ENCODE measurements around the gene RNASE1. TPM values are rescaled to one million over a fixed set of nuclear protein-coding genes. Genes with fewer than 3 reads are reported as not detected.

The RNASE1 gene
- not detected in 2 replicates for total RNA-seq (2013; cell fraction: nucleolus; rRNA removed)
- total RNA-seq (2014; rRNA removed) (not detected in 2 replicates), total RNA-seq (2014; rRNA removed; fragmentation: Illumina TruSeq; extraction: Trizol) (not detected in 2 replicates), total RNA-seq (2021) (0.40 and 0.72 TPM in 2 replicates), polyA plus RNA-seq (2011; rRNA removed) (not detected in 2 replicates), polyA plus RNA-seq (2014; fragmentation: Illumina TruSeq; extraction: Trizol) (not detected in 2 replicates), polyA plus RNA-seq (2014; fragmentation: Nextera tagmentation; extraction: Ambion mirVana) (under 1 TPM in 1 of 2 experiments, not detected in 1; 0.11 TPM), polyA plus RNA-seq (2014; rRNA removed) (0.27 and 0.38 TPM in 2 replicates), polyA plus RNA-seq (2016; fragmentation: Nextera tagmentation; extraction: Ambion mirVana) (not detected), polyA minus RNA-seq (2011; rRNA and poly(A)+ RNA removed) (not detected in 2 replicates), Bru-seq, nascent RNA (not detected), BruChase-seq, experiment 1, labeled RNA remaining after a 6-hour chase (not detected), BruChase-seq, experiment 2, labeled RNA remaining after a 2-hour chase (not detected)
- not detected for polyA plus RNA-seq (2011; ENCODE audit: low read depth)
- polyA plus RNA-seq (2011; cell fraction: cytosol; rRNA removed): not detected in 2 replicates
- not detected in 2 replicates for polyA plus RNA-seq (2011; cell fraction: nucleus; rRNA removed)
- polyA plus RNA-seq (2012): not detected in 2 replicates
- not detected in 2 replicates for polyA minus RNA-seq (2011; cell fraction: cytosol; rRNA and poly(A)+ RNA removed)
- not detected in 2 replicates for polyA minus RNA-seq (2011; cell fraction: nucleus; rRNA and poly(A)+ RNA removed)
- long read RNA-seq, experiment 1: 0 reads
- long read RNA-seq, experiment 2: 0 reads

DNA sequence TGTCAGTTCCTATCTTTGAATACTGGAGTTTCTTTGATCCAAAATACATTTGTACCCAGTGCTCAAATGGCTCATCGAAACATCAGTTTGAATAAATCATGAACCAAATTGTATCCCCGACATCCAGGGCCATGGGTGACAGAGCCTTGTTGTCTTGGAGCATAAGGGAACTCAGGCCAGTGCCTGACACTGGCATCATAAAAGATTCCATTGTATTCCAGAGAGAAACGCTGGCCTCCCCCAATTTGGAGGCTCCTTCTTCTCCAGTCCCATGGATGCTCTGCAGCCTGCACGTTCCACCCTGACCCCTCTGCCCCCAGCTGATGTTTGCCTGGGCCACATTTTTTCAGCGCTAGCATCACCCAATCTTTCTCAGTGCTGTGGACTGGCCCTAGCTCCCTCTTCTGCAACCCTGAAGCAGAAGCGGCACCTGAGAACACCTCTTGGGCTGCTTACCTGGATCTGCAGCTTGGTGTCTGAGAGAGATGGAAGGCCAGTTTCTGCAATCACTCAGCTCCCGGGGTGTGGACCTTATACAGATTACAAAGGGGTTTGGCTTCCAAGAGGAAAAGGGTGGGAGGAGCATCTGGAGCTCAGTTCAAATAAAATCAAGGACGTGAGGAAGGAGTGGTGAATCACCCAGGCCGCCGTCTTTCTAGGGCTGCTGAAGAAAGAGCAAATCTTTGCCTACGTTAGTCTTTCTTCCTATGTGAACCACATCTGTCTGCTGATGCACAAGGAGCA, at the start of gene RNASE1:
RNASE1 (minus strand) TSS at position 504 of the 744 bp plus-strand sequence. CDS start 776 bp downstream, outside the sequence.
- ChIA-PET POLR2A (no interaction called here), RAD21 (ENCODE audit: unreplicated experiment) (no interaction called here), SMC1A (ENCODE audit: uncharacterized antibody, unreplicated experiment) (no interaction called here), CTCF (no interaction called here)
- in situ Hi-C loops (cut with MboI): no loop called here
- FAIRE-seq: no peak
- TF ChIP-seq CHD2 (IDR thresholded peaks at IDR 0.05; ENCODE audit: borderline replicate concordance, low read depth, low read length) (no peak), KDM1A (IDR thresholded peaks at IDR 0.05; ENCODE audit: borderline replicate concordance) (no peak), RB1 (IDR thresholded peaks at IDR 0.05; ENCODE audit: borderline replicate concordance) (no peak), RAD21 (IDR thresholded peaks at IDR 0.05; ENCODE audit: insufficient read depth, low read depth, low read length) (no peak), SMAD5 (IDR thresholded peaks at IDR 0.05; ENCODE audit: low read depth) (no peak), BACH1 (IDR thresholded peaks at IDR 0.05; ENCODE audit: borderline replicate concordance) (no peak), EZH2 (IDR thresholded peaks at IDR 0.05; ENCODE audit: borderline replicate concordance, control insufficient read depth, low read depth, low read length) (no peak), ETV6 (conservative IDR thresholded peaks at IDR 0.05 in 1 of 2, IDR thresholded peaks at IDR 0.05 in 1 of 2; ENCODE audit: borderline replicate concordance in 1 of 2, low read depth in 1 of 2) (no peak)
- TF ChIP-seq, protein P1, sequence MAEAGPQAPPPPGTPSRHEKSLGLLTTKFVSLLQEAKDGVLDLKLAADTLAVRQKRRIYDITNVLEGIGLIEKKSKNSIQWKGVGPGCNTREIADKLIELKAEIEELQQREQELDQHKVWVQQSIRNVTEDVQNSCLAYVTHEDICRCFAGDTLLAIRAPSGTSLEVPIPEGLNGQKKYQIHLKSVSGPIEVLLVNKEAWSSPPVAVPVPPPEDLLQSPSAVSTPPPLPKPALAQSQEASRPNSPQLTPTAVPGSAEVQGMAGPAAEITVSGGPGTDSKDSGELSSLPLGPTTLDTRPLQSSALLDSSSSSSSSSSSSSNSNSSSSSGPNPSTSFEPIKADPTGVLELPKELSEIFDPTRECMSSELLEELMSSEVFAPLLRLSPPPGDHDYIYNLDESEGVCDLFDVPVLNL (IDR thresholded peaks at IDR 0.05; ENCODE audit: low read depth, low read length): no peak
- TF ChIP-seq, protein P2, sequence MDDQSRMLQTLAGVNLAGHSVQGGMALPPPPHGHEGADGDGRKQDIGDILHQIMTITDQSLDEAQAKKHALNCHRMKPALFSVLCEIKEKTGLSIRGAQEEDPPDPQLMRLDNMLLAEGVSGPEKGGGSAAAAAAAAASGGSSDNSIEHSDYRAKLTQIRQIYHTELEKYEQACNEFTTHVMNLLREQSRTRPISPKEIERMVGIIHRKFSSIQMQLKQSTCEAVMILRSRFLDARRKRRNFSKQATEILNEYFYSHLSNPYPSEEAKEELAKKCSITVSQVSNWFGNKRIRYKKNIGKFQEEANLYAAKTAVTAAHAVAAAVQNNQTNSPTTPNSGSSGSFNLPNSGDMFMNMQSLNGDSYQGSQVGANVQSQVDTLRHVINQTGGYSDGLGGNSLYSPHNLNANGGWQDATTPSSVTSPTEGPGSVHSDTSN (IDR thresholded peaks at IDR 0.05; ENCODE audit: insufficient replicate concordance, low read depth, low read length): no peak
- 58% methylated on average over 11 of the region's 11 CpGs for WGBS (ENCODE audit: insufficient coverage, insufficient replicate concordance, low lambda C conversion rate, missing lambda C conversion rate)
- H3K4me2 ChIP-seq (ENCODE audit: control insufficient read depth, insufficient read depth): no peak within 1 kb of the TSS
- no peak within 1 kb of the TSS for H3K27ac ChIP-seq (ENCODE audit: control insufficient read depth, insufficient read depth)
- H3K9ac ChIP-seq (ENCODE audit: control insufficient read depth, insufficient read depth, low read length): no peak within 1 kb of the TSS
- H3K4me3 ChIP-seq: no peak within 1 kb of the TSS
- no peak for ATAC-seq
- H4K20me1 ChIP-seq (ENCODE audit: control insufficient read depth, insufficient read depth): no peaks in the 10 kb centered on the region
- H3K79me2 ChIP-seq (ENCODE audit: control insufficient read depth, insufficient read depth, low read length): no peaks in the 10 kb centered on the region
- no peaks in the 10 kb centered on the region for H3K9me3 ChIP-seq (replicated peaks; ENCODE audit: control insufficient read depth, insufficient read depth, low read length)
- intact Hi-C loops (cut with micrococcal nuclease; ENCODE audit: unreplicated experiment): no loop called here
- H3K4me1 ChIP-seq (ENCODE audit: control insufficient read depth, insufficient read depth, low read length): peaks cover 26% of the 10 kb centered on the region
- H3K27me3 ChIP-seq (replicated peaks in 1 of 2; ENCODE audit: control insufficient read depth in 2 of 2, insufficient read depth in 2 of 2, low read length in 1 of 2): no peaks in the 10 kb centered on the region
- no peak for DNase-seq (ENCODE audit: low read depth, low spot score)
- H2AFZ ChIP-seq (ENCODE audit: control insufficient read depth, low read depth, low read length): no peak within 1 kb of the TSS
- H3K36me3 ChIP-seq (ENCODE audit: control insufficient read depth in 2 of 2, insufficient read depth in 2 of 2, low read length in 1 of 2): no peaks in the 10 kb centered on the region
- BruUV-seq (replicated peaks): no TSS peak

All from GM12878 (cell line).